Neural cell (in vitro differentiated cells): ENCODE results near the gene DDX41. TPM values are rescaled to one million over a fixed set of nuclear protein-coding genes. Genes with fewer than 3 reads are reported as not detected.

Experiments used
- H2AFZ ChIP-seq: fragments of 200-600, 300-800 bp; sonication (generic), shearing (Covaris generic); 2 replicates; pipeline ENCODE4 v1.6.0; 2014; ENCODE audit warnings: low read depth, mild to moderate bottlenecking, antibody characterized with exemption, low read length, moderate library complexity
- H3F3A ChIP-seq: fragments of 200-600 bp; shearing (Covaris generic); 2 replicates; pipeline ENCODE4 v1.6.1; 2016; ENCODE audit warnings: mild to moderate bottlenecking, moderate library complexity, mixed read lengths, antibody characterized with exemption, low read length; ENCODE audit not compliant: insufficient read depth, poor library complexity, severe bottlenecking
- H3K27ac ChIP-seq: fragments of 200-600, 300-800 bp; sonication (generic), shearing (Covaris generic); 2 replicates; pipeline ENCODE4 v1.5.1; 2014; ENCODE audit warnings: mild to moderate bottlenecking, low read length, moderate library complexity
- H3K27me3 ChIP-seq: fragments of 300-800, 200-600 bp; sonication (generic), shearing (Covaris generic); 2 replicates; pipeline ENCODE4 v1.6.0; 2014; ENCODE audit warnings: mild to moderate bottlenecking, low read depth, low read length, moderate library complexity; ENCODE audit not compliant: insufficient read depth
- H3K36me3 ChIP-seq: fragments of 300-800, 200-600 bp; sonication (generic), shearing (Covaris generic); 2 replicates; pipeline ENCODE4 v1.5.1; 2014; ENCODE audit warnings: mild to moderate bottlenecking, antibody characterized with exemption, low read length, moderate library complexity; ENCODE audit not compliant: insufficient read depth
- H3K4me2 ChIP-seq: fragments of 300-800, 200-600 bp; sonication (generic), shearing (Covaris generic); 2 replicates; pipeline ENCODE4 v1.6.0; 2014; ENCODE audit warnings: mild to moderate bottlenecking, low read length
- H3K4me3 ChIP-seq: fragments of 300-800, 200-600 bp; sonication (generic), shearing (Covaris generic); 2 replicates; pipeline ENCODE4 v1.5.1; 2014; ENCODE audit warnings: mild to moderate bottlenecking, low read length, moderate library complexity
- H3K79me2 ChIP-seq: fragments of 200-600 bp; shearing (Covaris generic); replicated peaks from 2 replicates; pipeline ENCODE4 v1.6.0; 2014; ENCODE audit warnings: mild to moderate bottlenecking, low read length, moderate library complexity; ENCODE audit not compliant: insufficient read depth
- H3K9ac ChIP-seq: fragments of 300-800, 200-600 bp; sonication (generic), shearing (Covaris generic); 2 replicates; pipeline ENCODE4 v1.6.1; 2016; ENCODE audit warnings: mild to moderate bottlenecking, low read length, mixed read lengths
- H3K9me2 ChIP-seq: fragments of 200-600 bp; shearing (Covaris generic); 2 replicates; pipeline ENCODE4 v1.6.1; 2016; ENCODE audit warnings: mild to moderate bottlenecking, low read length, mixed read lengths; ENCODE audit not compliant: insufficient read depth
- H3K9me3 ChIP-seq: fragments of 200-600, 300-800 bp; sonication (generic), shearing (Covaris generic); 2 replicates; pipeline ENCODE4 v1.6.1; 2016; ENCODE audit warnings: mild to moderate bottlenecking, mixed run types, low read length, moderate library complexity, mixed read lengths
- H4K20me1 ChIP-seq: fragments of 200-600 bp; shearing (Covaris generic); 2 replicates; pipeline ENCODE4 v1.6.1; 2016; ENCODE audit warnings: mild to moderate bottlenecking, mixed run types; ENCODE audit not compliant: insufficient read depth
- CTCF ChIP-seq: fragments of 450-650 bp; IDR thresholded peaks from 2 replicates; pipeline ENCODE4 v1.5.1; 2014; ENCODE audit warnings: antibody characterized with exemption, mild to moderate bottlenecking, moderate library complexity; ENCODE audit not compliant: poor library complexity, severe bottlenecking
- EP300 ChIP-seq: fragments of 450-650 bp; conservative IDR thresholded peaks from 2 replicates; pipeline ENCODE4 v1.6.1; 2014; ENCODE audit warnings: antibody characterized with exemption, mild to moderate bottlenecking, moderate library complexity; ENCODE audit not compliant: poor library complexity, severe bottlenecking
- EZH2 ChIP-seq: fragments of 200-600, 300-800 bp; shearing (Covaris generic), sonication (generic); IDR thresholded peaks from 2 replicates; pipeline ENCODE4 v1.6.1; 2014; ENCODE audit warnings: antibody characterized with exemption, low read length, borderline replicate concordance, mild to moderate bottlenecking; ENCODE audit not compliant: insufficient read depth, poor library complexity, severe bottlenecking
- MXI1 ChIP-seq: fragments of 450-650 bp; conservative IDR thresholded peaks from 2 replicates; pipeline ENCODE4 v1.6.1; 2014; ENCODE audit warnings: antibody characterized with exemption, mild to moderate bottlenecking; ENCODE audit not compliant: poor library complexity, severe bottlenecking
- POLR2AphosphoS5 ChIP-seq: IDR thresholded peaks from 2 replicates; pipeline ENCODE4 v1.6.1; 2012
- RAD21 ChIP-seq: fragments of 450-650 bp; conservative IDR thresholded peaks from 2 replicates; pipeline ENCODE4 v1.6.1; 2014; ENCODE audit warnings: antibody characterized with exemption, mild to moderate bottlenecking, moderate library complexity
- SMC3 ChIP-seq: fragments of 450-650 bp; conservative IDR thresholded peaks from 2 replicates; pipeline ENCODE4 v1.6.1; 2014; ENCODE audit warnings: antibody characterized with exemption, mild to moderate bottlenecking, moderate library complexity; ENCODE audit not compliant: poor library complexity
- TAF1 ChIP-seq: IDR thresholded peaks from 2 replicates; pipeline ENCODE4 v1.6.1; 2012; ENCODE audit warnings: low read depth
- polyA plus RNA-seq: library from polyadenylated mRNA; depleted of rRNA; stranded (reverse); fragments of >200 nt; gene quantifications from 2 replicates; pipeline ENCODE4 v1.2.3, GENCODE V29; 2014
- TF ChIP-seq, protein P1 (sequence below): IDR thresholded peaks from 2 replicates; pipeline ENCODE4 v1.6.1; 2012; ENCODE audit warnings: borderline replicate concordance

DDX41 gene
- polyA plus RNA-seq, 1 donor from 2014 or later = 113 TPM

GRCh38 chr5:177468329-177468684 lies 48.5 kb downstream of the DDX41 start:
- Histone ChIP-seq H3K9ac (peak overlapping the region; percentile 98), H3K27ac (peak overlapping the region; percentile 92), H2AFZ (no peak overlapping the region), H4K20me1 (peaks cover 39% of the 10 kb centered on the region), H3K4me2 (no peak overlapping the region), H3K9me2 (no peaks in the 10 kb centered on the region), H3K79me2 (peaks cover 73% of the 10 kb centered on the region), H3K4me3 (peak overlapping the region; percentile 98), H3K27me3 (no peaks in the 10 kb centered on the region), H3F3A (peaks cover 4% of the 10 kb centered on the region), H3K36me3 (peaks cover 14% of the 10 kb centered on the region), H3K9me3 (no peaks in the 10 kb centered on the region)
- TF ChIP-seq TAF1 = no peak
- TF ChIP-seq SMC3 = no peak
- no peak for TF ChIP-seq EP300
- no peak for TF ChIP-seq POLR2AphosphoS5
- TF ChIP-seq RAD21 = no peak
- TF ChIP-seq MXI1 = no peak
- TF ChIP-seq CTCF = no peak
- no peak for TF ChIP-seq EZH2
- TF ChIP-seq, protein P1, sequence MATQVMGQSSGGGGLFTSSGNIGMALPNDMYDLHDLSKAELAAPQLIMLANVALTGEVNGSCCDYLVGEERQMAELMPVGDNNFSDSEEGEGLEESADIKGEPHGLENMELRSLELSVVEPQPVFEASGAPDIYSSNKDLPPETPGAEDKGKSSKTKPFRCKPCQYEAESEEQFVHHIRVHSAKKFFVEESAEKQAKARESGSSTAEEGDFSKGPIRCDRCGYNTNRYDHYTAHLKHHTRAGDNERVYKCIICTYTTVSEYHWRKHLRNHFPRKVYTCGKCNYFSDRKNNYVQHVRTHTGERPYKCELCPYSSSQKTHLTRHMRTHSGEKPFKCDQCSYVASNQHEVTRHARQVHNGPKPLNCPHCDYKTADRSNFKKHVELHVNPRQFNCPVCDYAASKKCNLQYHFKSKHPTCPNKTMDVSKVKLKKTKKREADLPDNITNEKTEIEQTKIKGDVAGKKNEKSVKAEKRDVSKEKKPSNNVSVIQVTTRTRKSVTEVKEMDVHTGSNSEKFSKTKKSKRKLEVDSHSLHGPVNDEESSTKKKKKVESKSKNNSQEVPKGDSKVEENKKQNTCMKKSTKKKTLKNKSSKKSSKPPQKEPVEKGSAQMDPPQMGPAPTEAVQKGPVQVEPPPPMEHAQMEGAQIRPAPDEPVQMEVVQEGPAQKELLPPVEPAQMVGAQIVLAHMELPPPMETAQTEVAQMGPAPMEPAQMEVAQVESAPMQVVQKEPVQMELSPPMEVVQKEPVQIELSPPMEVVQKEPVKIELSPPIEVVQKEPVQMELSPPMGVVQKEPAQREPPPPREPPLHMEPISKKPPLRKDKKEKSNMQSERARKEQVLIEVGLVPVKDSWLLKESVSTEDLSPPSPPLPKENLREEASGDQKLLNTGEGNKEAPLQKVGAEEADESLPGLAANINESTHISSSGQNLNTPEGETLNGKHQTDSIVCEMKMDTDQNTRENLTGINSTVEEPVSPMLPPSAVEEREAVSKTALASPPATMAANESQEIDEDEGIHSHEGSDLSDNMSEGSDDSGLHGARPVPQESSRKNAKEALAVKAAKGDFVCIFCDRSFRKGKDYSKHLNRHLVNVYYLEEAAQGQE = no peak

- Histone ChIP-seq H3K36me3 (peaks cover 14% of the 10 kb centered on the region), H3K79me2 (peaks cover 70% of the 10 kb centered on the region), H3K4me3 (no peak overlapping the region), H4K20me1 (peaks cover 40% of the 10 kb centered on the region), H3K9me2 (no peaks in the 10 kb centered on the region), H3K27me3 (no peaks in the 10 kb centered on the region), H3K9ac (no peak overlapping the region), H3F3A (peaks cover 4% of the 10 kb centered on the region), H2AFZ (no peak overlapping the region), H3K27ac (no peak overlapping the region), H3K4me2 (no peak overlapping the region), H3K9me3 (no peaks in the 10 kb centered on the region)
- no peak for TF ChIP-seq EP300
- TF ChIP-seq POLR2AphosphoS5 = no peak
- TF ChIP-seq MXI1 = no peak
- TF ChIP-seq RAD21 = no peak
- no peak for TF ChIP-seq CTCF
- TF ChIP-seq, protein P1 = no peak
- no peak for TF ChIP-seq TAF1
- no peak for TF ChIP-seq EZH2
- TF ChIP-seq SMC3 = no peak
These were observed 49.3 kb downstream of the DDX41 start for GRCh38 chr5:177467436-177467835.
